ENCODE data around the gene LFNG. TPM values are rescaled to one million over a fixed set of nuclear protein-coding genes. Genes with fewer than 3 reads are reported as not detected.
A peak's percentile ranks its signal among the peaks of the same experiment; 100 is the strongest.

The LFNG gene
- total and polyA plus RNA-seq, 12 donors = 2.4 to 11.8 (median 9.0) TPM

DNA sequence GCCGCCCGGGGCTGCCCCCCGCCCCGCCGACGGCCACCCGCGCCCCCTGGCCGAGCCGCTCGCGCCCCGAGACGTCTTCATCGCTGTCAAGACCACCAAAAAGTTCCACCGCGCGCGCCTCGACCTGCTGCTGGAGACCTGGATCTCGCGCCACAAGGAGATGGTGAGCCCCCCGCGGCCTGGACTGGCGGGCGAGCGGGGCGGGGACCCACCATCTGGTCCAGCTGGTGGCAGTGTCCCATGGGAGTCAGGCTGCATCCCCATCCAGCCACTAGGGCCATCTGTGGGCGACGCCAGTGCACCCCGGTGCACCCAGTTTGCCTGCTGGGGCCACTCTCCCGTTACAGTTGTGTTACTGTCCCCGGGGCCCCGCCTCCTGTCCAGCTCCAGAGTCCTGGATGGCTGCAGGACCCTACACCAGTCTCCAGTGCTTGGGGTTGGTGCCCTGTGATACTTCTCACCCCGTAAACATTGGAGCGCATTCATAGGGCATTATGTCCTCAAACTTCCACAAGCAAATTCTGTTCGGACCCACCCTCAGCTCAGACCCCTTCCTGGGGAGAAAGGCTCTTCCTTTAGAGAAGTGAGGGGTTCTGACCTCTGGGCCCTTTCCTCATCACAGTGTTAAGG is 672 bp downstream of the LFNG start:
- Histone ChIP-seq H3K9me3 (no peaks in the 10 kb centered on the region), H3K4me1 (peaks cover 27 to 82% (median 59%) of the 10 kb centered on the region in 9 donors), H3K27me3 (peaks cover 0 to 30% (median 6%) of the 10 kb centered on the region in 7 donors), H3K27ac (peak overlapping the region in 7 of 10 donors; percentile 11 to 87 (median 58)), H3K4me3 (peak overlapping the region; percentile 33 to 82 (median 66)), H3K36me3 (peaks cover 0 to 7% (median 2%) of the 10 kb centered on the region in 9 donors)
- ATAC-seq (no peak), DNase-seq (no peak)
- TF ChIP-seq CTCF (IDR thresholded peaks at IDR 0.05) = peak in 1 of 9 donors; percentile 4
- intact Hi-C loops (cut with DNase I) = loop anchor here in 4 of 10 donors (5.0 kb wide), 4 partner anchors 33 to 48 kb away; partner anchors contain the start of genes GRIFIN (in 2 of the 4), BRAT1 (in 1 of the 4) and IQCE (in 1 of the 4)
- 3% methylated on average over 31 to 37 of the region's 37 CpGs for WGBS, 2 donors

DNA sequence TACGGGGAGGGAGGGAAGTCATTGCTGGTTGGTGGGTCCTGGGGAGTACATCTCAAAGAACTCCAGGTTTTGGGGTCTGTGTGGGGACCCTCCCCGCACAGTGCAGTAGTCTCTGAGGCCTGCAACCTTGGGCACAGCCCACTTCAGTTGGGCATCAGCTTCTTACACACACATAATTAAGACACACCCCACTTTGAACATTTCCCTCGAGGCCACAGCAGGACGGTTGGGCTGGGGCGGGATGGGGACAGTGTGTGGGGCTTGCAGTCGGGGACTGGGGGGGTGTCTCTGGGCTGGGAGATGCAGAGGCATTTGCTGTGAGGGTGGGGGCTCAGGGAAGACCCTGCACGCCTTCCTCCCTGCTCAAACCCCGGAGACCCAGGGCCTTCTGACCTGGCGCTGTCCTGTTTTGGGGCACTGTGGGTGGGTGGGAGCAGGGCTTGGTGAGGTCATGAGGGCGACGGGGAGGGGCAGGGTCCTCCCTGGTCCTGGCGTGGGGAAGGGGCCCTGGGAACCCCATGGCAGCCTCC is 1.3 kb downstream of the LFNG start:
- 18 to 20% methylated on average over 12 of the region's 12 CpGs for WGBS, 2 donors
- DNase-seq (no peak), ATAC-seq (no peak)
- Histone ChIP-seq H3K27me3 (peaks cover 0 to 30% (median 6%) of the 10 kb centered on the region in 7 donors), H3K9me3 (no peaks in the 10 kb centered on the region), H3K4me3 (peak overlapping the region; percentile 33 to 82 (median 66)), H3K36me3 (peaks cover 0 to 13% (median 4%) of the 10 kb centered on the region in 9 donors), H3K27ac (peak overlapping the region in 9 of 10 donors; percentile 39 to 87 (median 79)), H3K4me1 (peaks cover 27 to 88% (median 59%) of the 10 kb centered on the region in 9 donors)
- intact Hi-C loops (cut with DNase I) = loop anchor here in 4 of 10 donors (5.0 kb wide), 4 partner anchors 34 to 49 kb away; partner anchors contain the start of genes GRIFIN (in 2 of the 4), BRAT1 (in 1 of the 4) and IQCE (in 1 of the 4)
- no peak for TF ChIP-seq CTCF (IDR thresholded peaks at IDR 0.05)

DNA sequence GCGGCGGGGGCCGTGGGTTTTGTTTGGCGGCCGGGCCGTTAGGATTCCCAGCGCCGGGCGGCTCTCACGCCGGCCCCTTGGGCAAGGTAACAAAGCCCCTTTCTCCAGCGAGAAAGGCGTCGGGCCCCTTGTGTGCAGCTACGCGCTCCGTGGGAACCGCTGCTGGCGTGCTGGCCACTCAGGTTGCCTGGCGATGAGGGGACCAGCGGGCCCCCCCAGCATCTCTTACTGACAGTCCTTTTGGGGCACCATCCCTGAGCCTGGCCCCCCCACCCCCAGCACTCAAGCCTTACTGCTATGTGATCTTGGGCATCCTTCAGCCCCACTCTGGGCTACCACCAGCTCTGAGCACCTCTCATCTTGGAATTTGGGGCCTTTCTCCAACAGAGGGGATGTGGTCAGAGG is 1.8 kb downstream of the LFNG start:
- peaks cover 0 to 33% (median 6%) of the 10 kb centered on the region in 7 donors for H3K27me3 ChIP-seq
- peaks cover 0 to 18% (median 4%) of the 10 kb centered on the region in 9 donors for H3K36me3 ChIP-seq
- H3K4me3 ChIP-seq = peak overlapping the region; percentile 33 to 82 (median 66)
- DNase-seq = no peak
- no peaks in the 10 kb centered on the region for H3K9me3 ChIP-seq
- TF ChIP-seq CTCF (IDR thresholded peaks at IDR 0.05) = no peak
- peak overlapping the region in 9 of 10 donors; percentile 39 to 87 (median 79) for H3K27ac ChIP-seq
- H3K4me1 ChIP-seq = peaks cover 27 to 91% (median 59%) of the 10 kb centered on the region in 9 donors
- WGBS, 2 donors = 16% methylated on average over 20 to 21 of the region's 21 CpGs
- intact Hi-C loops (cut with DNase I) = loop anchor here in 4 of 10 donors (5.0 kb wide), 4 partner anchors 34 to 49 kb away; partner anchors contain the start of genes GRIFIN (in 2 of the 4), BRAT1 (in 1 of the 4) and IQCE (in 1 of the 4)
- ATAC-seq = no peak

GRCh38 chr7:2521952-2522591 is 2.5 kb downstream of the LFNG start:
- DNase-seq = peak; percentile 56 to 62

More at GRCh38 chr7:2521952-2522591, 2.5 kb downstream of the LFNG start:
- H3K27ac ChIP-seq = peak overlapping the region in 9 of 10 donors; percentile 43 to 91 (median 81)
- H3K4me1 ChIP-seq = peaks cover 27 to 91% (median 61%) of the 10 kb centered on the region in 9 donors
- H3K4me3 ChIP-seq = peak overlapping the region; percentile 33 to 82 (median 66)
- no peak for TF ChIP-seq CTCF (IDR thresholded peaks at IDR 0.05)
- ATAC-seq = peak in 5 of 8 donors; percentile 1 to 36 (median 15)
- H3K36me3 ChIP-seq = peaks cover 0 to 25% (median 4%) of the 10 kb centered on the region in 9 donors
- 32% methylated on average over 17 of the region's 17 CpGs for WGBS, 2 donors
- H3K27me3 ChIP-seq = peaks cover 0 to 33% (median 6%) of the 10 kb centered on the region in 7 donors
- no peaks in the 10 kb centered on the region for H3K9me3 ChIP-seq
- intact Hi-C loops (cut with DNase I) = loop anchor here in 4 of 10 donors (5.0 kb wide), 4 partner anchors 35 to 50 kb away; partner anchors contain the start of genes GRIFIN (in 2 of the 4), BRAT1 (in 1 of the 4) and IQCE (in 1 of the 4)

Measured in heart right ventricle (tissue), 16 donors.